CD4-positive, alpha-beta T cell treated with Interleukin-15 for 1 hour (primary cell): ENCODE measurements around the gene FBXO10.
"Not testable (repeated sequence)": the region's sequence is repeated elsewhere in the genome, so short reads cannot be mapped to it uniquely, and the experiment has no call there.

Source experiments
- DNase-seq: peaks from one replicate; pipeline ENCODE4 v3.0.0-alpha.2; 2020

FBXO10 gene

DNA sequence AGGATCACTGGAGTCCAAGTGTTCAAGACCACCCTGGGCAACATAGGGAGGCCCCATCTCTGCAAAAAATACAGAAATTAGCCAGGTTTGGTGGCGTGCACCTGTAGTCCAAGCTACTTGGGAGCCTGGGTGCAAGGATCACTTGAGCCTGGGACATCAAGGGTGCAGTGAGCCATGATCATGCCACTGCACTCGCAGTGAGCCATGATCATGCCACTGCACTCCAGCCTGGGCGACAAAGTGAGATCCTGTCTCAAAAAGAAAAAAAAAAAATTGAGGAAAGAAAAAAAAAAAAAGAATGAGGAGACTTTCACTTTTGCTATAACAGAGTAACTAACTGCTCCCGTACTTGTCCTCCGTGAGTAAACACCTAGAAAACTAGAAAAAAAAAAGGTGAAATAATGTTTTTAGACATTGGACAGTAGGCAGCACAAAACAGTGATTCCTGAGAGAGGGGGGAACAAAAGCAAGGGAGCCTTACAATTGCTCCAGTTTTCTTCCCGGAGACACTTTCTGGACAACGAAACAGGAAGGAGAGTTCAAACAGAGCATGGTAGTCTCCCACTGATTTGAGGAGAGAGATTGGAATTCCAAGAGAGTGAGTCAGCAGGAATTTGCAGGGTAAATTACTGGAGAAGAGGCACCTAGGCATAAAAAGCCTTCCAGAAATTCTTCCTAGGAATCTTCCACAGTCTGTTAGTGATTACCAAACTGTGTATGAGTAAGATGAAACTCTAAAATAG lies 104.1 kb downstream of the FBXO10 start:
- DNase-seq = no peak

DNA sequence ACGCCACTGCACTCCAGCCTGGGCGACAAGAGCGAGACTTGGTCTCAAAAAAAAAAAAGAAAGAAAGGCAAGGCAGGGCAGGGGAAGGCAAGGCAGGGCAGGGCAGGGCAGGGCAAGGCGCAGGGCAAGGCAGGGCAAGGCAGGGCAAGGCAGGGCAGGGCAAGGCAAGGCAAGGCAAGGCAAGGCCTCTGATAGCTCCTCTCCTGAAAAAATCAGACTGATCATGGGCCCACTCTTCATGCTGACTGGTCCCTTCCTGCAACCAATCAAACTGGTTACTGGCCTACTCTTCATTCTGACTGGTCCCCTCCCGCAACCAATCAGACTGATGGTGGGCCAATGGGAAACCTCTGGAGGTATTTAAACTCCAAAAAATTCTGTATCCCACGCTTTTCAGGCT lies 107.6 kb downstream of the FBXO10 start:
- DNase-seq = no peak

DNA sequence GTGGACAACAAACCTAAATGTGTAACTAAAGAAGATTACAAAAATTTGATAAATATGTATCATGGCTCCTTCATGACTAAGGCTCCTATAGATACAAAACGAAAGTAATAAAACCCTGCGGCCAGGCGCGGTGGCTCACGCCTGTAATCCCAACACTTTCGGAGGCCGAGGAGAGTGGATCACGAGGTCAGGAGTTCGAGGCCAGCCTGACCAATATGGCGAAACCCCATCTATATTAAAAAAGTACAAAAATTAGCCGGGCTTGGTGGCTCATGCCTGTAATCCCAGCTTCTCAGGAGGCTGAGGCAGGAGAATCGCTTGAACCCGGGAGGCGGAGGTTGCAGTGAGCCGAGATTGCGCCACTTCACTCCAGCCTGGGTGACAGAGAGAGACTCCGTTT lies 108.7 kb downstream of the FBXO10 start:
- DNase-seq = not testable (repeated sequence)

DNA sequence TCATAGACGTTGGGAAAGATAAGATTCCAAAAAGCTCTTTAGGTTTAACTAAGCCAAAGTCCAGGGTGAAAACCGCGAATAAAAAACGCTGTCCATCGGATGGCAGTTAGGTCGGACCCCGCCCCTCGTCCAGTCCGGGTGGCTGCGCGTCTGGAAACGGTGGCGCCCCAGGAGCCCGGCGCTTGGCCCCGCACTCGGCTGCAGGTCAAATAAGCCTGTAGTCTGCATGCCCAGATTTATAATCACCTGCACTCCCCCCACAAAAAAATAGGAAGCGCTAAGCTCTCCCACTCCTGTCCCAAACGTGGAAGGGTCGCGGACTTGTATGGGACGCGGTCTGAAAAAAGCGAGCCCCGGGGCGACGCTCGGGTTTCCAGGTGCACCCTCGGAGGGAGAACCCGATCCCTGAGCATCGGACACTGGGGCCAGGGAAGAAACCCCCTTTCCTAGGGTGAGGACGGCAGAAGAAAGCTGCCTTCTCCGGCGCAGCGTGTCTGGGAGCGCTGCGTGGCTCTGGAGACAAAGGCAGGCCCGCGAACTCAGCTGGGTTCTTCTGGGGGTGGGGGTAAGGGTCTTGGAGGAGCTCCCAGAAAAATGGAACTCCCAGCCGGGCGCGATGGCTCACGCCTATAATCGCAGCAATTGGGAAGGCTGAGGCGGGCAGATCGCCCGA lies 110.0 kb downstream of the FBXO10 start:
- DNase-seq = no peak

DNA sequence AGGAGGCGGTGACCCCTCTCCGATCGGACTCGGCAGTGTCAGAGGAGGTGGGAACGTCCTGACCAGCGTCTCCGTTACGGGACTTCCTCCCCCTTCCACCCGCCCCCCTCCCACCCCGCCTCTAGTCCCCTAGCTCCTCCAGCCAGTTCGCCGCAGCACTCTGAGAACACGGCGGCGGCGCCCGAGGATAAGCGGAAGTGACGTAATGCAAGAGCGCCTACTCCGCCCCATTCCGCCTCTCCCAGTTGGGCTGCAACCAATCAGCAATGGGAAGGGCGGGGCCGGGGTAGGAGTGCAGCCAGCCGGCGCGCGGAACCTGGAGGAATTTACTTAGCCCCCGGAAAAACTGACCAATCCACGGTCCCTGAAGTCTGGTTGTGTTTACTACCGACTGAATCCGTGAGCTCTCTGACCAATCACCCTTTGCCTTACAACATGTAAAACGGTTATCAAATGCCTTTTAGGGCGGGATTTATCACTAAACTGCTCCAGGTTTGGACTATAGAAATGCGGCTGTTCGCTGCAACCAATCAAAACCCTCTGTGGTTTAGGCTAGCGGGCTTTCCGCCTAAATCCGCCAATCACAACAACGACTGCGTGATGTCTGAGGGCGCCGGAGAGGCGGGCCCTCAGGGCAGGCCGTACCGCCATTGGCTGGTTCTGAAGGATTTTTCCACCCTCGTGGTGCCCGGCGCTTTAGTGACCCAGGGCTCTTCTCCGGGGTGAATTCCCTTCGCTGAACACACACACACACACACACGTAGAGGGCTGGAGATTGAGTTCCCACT lies 110.7 kb downstream of the FBXO10 start, which contains the start of gene ZBTB5:
Gene ZBTB5 (minus strand): TSS at position 202 of the 788 bp plus-strand sequence. CDS start 22,899 bp downstream, outside the sequence.
- DNase-seq = peak; percentile 99

DNA sequence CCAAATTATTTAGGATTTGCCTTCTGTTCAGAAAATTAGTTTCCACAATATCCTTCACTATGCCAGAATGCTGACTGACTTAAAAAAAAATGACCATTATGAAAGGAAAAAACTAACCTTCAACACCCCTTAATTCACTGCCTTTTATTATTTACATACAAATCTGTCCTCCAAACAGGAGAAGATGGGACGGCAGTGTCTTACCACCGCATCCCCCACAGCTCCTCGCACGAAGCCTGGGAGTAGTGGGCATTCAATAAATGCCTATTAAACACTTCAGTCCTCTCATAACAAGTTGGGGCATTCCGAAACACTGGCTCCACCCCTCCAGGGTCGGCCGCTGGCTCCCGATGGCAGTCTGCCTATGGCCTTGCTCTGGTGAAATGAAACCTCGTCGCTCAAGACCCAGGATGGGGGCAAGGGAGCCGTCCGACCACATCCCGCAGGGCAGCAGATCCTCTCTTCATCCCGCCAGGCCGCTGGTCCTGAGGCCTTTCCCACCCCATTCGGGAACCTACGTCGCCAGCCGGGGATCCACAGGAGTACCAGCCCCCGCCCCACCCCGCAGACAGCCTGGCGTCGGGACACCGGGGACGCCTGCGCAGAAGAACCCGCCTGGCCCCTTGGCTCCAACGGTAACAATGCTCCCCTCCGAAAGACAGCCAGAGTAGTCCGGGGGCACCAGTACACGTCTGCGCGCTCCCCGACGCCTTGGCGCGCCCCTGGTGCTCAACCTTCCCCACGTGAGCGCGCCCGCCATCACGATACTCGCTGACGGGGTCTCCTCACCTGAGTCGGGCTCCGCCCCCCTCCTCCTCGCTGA lies 111.5 kb downstream of the FBXO10 start:
- DNase-seq = peak; percentile 75

DNA sequence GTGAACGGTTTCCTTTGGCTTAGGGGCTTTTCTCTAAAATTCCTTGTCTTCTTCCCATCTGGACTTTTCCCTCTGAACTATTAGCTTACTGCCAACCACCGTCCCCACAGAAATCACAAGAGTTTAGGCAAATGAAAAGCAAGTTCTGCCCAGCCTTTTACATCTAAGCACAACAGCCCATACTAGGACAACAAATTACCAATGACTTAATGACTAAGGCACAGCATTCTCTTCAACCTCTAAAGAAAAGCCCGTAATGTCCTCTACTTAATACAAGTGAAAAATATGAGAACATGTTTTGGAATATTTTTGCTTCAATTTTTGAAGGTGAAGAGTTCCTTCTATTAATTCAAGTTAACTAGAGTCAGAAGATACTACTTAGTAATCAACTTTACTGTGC lies 112.2 kb downstream of the FBXO10 start:
- DNase-seq = no peak
